Bronchial epithelial cell (primary cell): ENCODE data around the gene PRDM1. TPM values are rescaled to one million over a fixed set of nuclear protein-coding genes. Genes with fewer than 3 reads are reported as not detected.

Experiments used
- DNase-seq: peaks from one replicate; pipeline ENCODE4 v3.0.0-alpha.2; 2010; ENCODE audit warnings: low read depth
- FAIRE-seq: peaks from 2 replicates; lab custom pipeline; 2011; peaks lifted over from hg19 to GRCh38; lab: Jason Lieb, UNC
- H3K27me3 ChIP-seq: 2 replicates; pipeline ENCODE4 v1.5.1; 2011; ENCODE audit warnings: low read length; ENCODE audit not compliant: control insufficient read depth, insufficient read depth
- H3K36me3 ChIP-seq: 2 replicates; pipeline ENCODE4 v1.5.1; 2011; ENCODE audit warnings: low read length; ENCODE audit not compliant: control insufficient read depth, insufficient read depth
- H3K4me3 ChIP-seq: 2 replicates; pipeline ENCODE4 v1.5.1; 2011; ENCODE audit warnings: mild to moderate bottlenecking, low read depth, low read length, control low read depth
- total RNA-seq: library from RNA; depleted of rRNA; stranded (reverse); fragments of >200 nt; gene quantifications from 2 replicates; pipeline ENCODE4 v1.2.1, GENCODE V29; 2014
- TF ChIP-seq, protein P1 (sequence below): IDR thresholded peaks from 2 replicates; pipeline ENCODE4 v1.5.1; 2011; ENCODE audit warnings: mild to moderate bottlenecking, moderate library complexity, low read length, control low read depth, inconsistent platforms; ENCODE audit not compliant: insufficient read depth, severe bottlenecking

PRDM1 gene
- total RNA-seq, 1 donor from 2014 or later: 5.3 TPM

DNA sequence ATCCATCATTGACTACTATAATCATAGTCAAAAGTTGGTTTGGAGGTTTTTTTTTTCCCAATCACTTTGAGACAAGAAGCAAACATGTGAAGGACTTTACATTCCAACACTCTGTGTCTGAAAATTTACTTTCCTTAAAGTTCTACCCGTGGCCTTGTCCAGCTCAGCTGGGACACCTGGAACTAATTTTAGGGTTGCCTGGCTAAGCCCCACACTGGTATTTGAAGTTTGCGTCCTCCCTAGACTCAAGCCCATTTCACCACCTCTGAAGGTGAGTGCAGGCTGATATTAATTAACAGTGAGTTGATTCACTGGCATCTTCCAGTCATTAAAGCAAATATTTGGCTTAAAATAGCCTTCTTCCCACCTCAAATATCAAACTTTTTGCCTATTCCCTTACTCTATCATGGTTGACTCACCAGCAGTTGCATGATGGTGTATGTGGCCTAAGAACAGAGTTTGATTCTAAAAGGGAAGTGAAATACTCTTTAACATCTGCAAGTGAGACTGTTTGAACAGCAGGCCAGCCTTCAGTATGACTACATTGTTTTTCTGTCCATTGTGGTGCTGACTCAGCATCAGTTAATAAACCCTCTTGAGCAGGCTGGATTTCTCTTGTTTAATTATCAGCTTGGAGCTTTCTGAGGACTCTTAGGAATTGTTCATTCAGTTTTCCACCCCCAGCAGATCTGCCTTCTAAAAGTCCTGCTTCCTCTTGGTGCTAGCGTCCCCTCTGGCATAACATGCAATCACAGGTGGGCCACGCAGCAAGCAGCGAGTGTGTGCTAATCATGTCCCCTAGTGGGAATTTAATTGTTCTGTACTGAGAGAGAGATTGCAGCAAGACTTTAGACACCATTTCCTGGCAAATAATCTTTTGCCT lies 1.8 kb upstream of the PRDM1 start:
- no peak overlapping the region for H3K4me3 ChIP-seq
- no peaks in the 10 kb centered on the region for H3K36me3 ChIP-seq
- TF ChIP-seq, protein P1, sequence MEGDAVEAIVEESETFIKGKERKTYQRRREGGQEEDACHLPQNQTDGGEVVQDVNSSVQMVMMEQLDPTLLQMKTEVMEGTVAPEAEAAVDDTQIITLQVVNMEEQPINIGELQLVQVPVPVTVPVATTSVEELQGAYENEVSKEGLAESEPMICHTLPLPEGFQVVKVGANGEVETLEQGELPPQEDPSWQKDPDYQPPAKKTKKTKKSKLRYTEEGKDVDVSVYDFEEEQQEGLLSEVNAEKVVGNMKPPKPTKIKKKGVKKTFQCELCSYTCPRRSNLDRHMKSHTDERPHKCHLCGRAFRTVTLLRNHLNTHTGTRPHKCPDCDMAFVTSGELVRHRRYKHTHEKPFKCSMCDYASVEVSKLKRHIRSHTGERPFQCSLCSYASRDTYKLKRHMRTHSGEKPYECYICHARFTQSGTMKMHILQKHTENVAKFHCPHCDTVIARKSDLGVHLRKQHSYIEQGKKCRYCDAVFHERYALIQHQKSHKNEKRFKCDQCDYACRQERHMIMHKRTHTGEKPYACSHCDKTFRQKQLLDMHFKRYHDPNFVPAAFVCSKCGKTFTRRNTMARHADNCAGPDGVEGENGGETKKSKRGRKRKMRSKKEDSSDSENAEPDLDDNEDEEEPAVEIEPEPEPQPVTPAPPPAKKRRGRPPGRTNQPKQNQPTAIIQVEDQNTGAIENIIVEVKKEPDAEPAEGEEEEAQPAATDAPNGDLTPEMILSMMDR: peak; percentile 9
- FAIRE-seq: no peak
- peaks cover 2% of the 10 kb centered on the region for H3K27me3 ChIP-seq
- peak; percentile 86 for DNase-seq

DNA sequence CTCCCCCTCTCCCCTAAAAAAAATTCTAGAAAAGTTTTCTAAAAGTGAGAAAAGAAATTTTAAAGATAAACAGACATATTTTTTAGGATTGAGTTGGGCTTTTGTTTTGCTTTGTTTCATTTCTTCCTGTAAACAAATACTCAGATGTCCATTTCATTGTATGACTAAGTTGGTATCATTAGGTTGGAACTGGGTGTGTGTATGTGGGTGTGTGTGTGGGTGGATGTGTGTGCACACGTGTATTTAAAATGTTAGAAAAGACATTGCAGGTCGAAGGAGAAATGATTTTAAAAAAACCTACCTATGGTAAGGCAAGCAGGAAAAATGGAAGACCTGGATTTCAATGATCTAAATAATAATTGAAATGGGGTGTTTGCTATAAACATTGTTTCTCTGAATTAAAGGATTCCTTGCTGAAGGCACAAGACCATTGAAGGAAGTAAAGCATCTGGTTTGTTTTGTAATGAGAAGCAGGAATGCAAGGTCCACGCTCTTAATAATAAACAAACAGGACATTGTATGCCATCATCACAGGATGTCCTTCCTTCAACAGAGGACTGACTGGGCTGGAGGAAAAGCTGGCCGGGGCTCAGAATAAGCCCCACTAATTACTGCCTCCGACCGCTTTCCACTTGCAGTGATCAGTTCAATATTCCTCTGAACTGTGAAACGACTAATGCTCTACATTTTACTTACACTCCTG lies 996 bp upstream of the PRDM1 start:
- DNase-seq: peak; percentile 72
- no peak overlapping the region for H3K4me3 ChIP-seq
- H3K27me3 ChIP-seq: peaks cover under 1% of the 10 kb centered on the region
- FAIRE-seq: no peak
- TF ChIP-seq, protein P1: no peak
- no peaks in the 10 kb centered on the region for H3K36me3 ChIP-seq

DNA sequence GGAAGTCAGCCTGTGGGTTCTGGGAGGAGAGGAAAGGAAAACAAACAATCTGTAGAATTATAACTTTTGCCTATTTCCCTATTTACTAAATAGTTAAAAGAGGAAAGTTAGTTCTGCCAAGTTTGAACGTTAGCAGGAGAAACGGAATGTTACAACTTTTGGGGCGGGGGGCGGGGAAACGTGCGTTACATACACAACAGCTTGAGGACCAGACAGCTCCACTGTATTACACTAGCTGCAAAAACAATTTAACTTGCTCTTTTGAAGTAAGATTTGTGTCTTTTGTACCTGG lies 498 bp upstream of the PRDM1 start:
- FAIRE-seq (no peak), DNase-seq (no peak)
- Histone ChIP-seq H3K27me3 (no peaks in the 10 kb centered on the region), H3K36me3 (no peaks in the 10 kb centered on the region), H3K4me3 (peak overlapping the region; percentile 50)
- TF ChIP-seq, protein P1: no peak

DNA sequence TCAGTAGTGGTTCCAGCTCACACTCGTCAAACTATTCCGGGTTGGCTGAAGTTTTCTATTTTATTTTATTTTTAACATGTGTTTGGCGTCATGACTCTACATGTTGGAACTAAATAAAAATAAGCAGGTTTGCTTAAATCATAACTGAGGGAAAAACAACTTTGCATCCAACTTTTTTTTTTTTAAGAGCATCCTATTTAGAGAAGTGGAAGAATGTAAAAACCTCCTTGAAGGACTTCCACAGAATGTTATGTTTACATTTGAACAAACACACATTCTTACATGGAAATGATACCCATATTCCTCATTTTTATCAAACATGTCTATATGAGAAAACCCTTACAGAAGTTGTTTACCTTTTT lies 659 bp downstream of the PRDM1 start:
- FAIRE-seq (no peak), DNase-seq (no peak)
- H3K27me3 ChIP-seq: no peaks in the 10 kb centered on the region
- TF ChIP-seq, protein P1: no peak
- H3K36me3 ChIP-seq: peaks cover 1% of the 10 kb centered on the region
- H3K4me3 ChIP-seq: peak overlapping the region; percentile 50

DNA sequence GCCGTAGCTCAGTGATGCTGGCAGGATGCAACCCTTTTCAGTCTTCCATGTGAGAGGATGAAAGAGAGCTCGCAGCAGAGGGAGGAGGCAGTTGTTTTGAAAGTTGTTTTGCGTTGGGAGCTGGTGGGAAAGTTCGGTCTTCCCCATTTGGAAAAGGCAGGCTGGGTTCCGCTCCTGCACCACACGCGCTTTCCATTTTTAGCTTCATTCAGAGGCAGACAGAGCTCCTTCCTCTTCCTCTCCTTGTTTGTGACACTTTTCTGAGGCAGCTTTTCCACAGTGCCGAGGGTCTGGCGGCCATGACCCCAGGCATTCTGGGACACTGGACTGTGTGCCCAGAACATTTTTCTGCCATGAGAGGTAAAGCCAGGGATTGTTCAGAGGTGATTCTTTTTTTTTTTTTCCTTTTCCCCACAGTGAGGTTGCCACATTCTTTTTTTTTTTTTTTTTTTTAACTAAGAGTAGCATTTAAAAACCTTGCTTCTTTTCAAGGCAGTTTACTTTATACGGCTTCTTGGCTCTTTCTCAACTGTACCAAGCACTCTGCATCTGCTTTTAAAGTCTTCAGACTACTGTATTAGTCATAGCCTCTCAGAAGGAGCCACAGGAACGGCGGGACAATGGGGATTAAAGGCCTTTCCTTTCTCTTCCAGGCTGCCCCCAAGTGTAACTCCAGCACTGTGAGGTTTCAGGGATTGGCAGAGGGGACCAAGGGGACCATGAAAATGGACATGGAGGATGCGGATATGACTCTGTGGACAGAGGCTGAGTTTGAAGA lies 1.6 kb downstream of the PRDM1 start:
- TF ChIP-seq, protein P1: no peak
- Histone ChIP-seq H3K27me3 (no peaks in the 10 kb centered on the region), H3K36me3 (peaks cover 1% of the 10 kb centered on the region), H3K4me3 (peak overlapping the region; percentile 50)
- DNase-seq (peak; percentile 62), FAIRE-seq (no peak)
